Activated CD8-positive, alpha-beta T cell treated with anti-CD3 and anti-CD28 coated beads for 36 hours (primary cell): ENCODE results near the gene CFAP92. TPM values are rescaled to one million over a fixed set of nuclear protein-coding genes. Genes with fewer than 3 reads are reported as not detected.

Experiments
- ATAC-seq: fragments of 200-7000 bp; cut with Tn5 transposase; one replicate; pipeline ENCODE4 v1.10.0; 2021; ENCODE audit warnings: mild to moderate bottlenecking, moderate library complexity
- CTCF ChIA-PET: fragments of 350-600 bp; sonication (Branson Sonifier 250); formaldehyde crosslinking; loops from one replicate; lab custom pipeline; 2021; ENCODE audit warnings: antibody characterized with exemption; lab: Charles Lee
- POLR2A ChIA-PET: fragments of 350-600 bp; sonication (Branson Sonifier 250); formaldehyde crosslinking; loops from one replicate; lab custom pipeline; 2021; ENCODE audit warnings: antibody characterized with exemption; lab: Charles Lee
- DNase-seq: peaks from one replicate; pipeline ENCODE4 v3.0.0-alpha.2; 2020
- H3K27ac Mint-ChIP-seq: one replicate; pipeline ENCODE4 v1.8.0; 2021; ENCODE audit warnings: mild to moderate bottlenecking, mixed read lengths
- H3K27me3 Mint-ChIP-seq: one replicate; pipeline ENCODE4 v1.8.0; 2021; ENCODE audit warnings: mixed read lengths
- H3K36me3 Mint-ChIP-seq: one replicate; pipeline ENCODE4 v1.8.0; 2021; ENCODE audit warnings: low read depth, mixed read lengths
- H3K4me1 Mint-ChIP-seq: one replicate; pipeline ENCODE4 v1.8.0; 2021; ENCODE audit warnings: low read depth, mixed read lengths
- H3K4me3 Mint-ChIP-seq: one replicate; pipeline ENCODE4 v1.8.0; 2021; ENCODE audit warnings: mild to moderate bottlenecking, moderate library complexity, mixed read lengths
- H3K9me3 Mint-ChIP-seq: one replicate; pipeline ENCODE4 v1.8.0; 2021; ENCODE audit warnings: mixed read lengths
- intact Hi-C: fragments of 100-400 bp; cut with micrococcal nuclease; formaldehyde crosslinking; loops from one replicate; pipeline ENCODE4 v1.10.0; 2022
- total RNA-seq, 2 experiments: library from RNA; stranded (reverse); gene quantifications; one replicate each; pipeline ENCODE4 v1.2.3, GENCODE V29; 2021
- TF ChIP-seq, protein P1 (sequence below): fragments of 200-600 bp; IDR thresholded peaks from one replicate; pipeline ENCODE4 v1.8.0; 2022; ENCODE audit warnings: antibody characterized with exemption, mild to moderate bottlenecking

The CFAP92 gene
- total RNA-seq, 2 experiments from 2014 or later: 0.38 to 0.83 TPM

DNA sequence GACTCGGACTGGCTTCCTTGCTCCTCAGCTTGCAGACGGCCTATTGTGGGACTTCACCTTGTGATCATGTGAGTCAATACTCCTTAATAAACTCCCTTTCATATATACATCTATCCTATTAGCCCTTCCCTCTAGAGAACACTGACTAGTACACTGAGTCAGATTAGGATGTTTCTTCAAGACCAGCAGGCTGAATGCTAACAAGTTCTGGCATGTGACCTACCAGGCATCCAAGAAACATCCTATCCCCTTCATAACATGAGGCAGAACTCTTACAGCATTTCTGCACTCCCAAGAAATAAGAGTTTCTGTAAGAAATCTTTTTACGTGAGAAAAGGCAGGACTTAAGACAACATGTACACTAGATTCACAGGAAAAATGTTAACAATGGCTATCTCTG lies 9.3 kb downstream of the CFAP92 start:
- H3K36me3 Mint-ChIP-seq: no peaks in the 10 kb centered on the region
- H3K4me3 Mint-ChIP-seq: no peak overlapping the region
- H3K27ac Mint-ChIP-seq: no peak overlapping the region
- H3K4me1 Mint-ChIP-seq: no peaks in the 10 kb centered on the region
- ATAC-seq: no peak
- ChIA-PET CTCF (interaction anchor here (1.0 kb wide), 1 partner anchor 14 kb away, joined by 5 read pairs; no protein-coding TSS in a partner anchor), POLR2A (no interaction called here)
- H3K27me3 Mint-ChIP-seq: no peaks in the 10 kb centered on the region
- no peaks in the 10 kb centered on the region for H3K9me3 Mint-ChIP-seq
- no peak for DNase-seq
- intact Hi-C loops: no loop called here
- TF ChIP-seq, protein P1, sequence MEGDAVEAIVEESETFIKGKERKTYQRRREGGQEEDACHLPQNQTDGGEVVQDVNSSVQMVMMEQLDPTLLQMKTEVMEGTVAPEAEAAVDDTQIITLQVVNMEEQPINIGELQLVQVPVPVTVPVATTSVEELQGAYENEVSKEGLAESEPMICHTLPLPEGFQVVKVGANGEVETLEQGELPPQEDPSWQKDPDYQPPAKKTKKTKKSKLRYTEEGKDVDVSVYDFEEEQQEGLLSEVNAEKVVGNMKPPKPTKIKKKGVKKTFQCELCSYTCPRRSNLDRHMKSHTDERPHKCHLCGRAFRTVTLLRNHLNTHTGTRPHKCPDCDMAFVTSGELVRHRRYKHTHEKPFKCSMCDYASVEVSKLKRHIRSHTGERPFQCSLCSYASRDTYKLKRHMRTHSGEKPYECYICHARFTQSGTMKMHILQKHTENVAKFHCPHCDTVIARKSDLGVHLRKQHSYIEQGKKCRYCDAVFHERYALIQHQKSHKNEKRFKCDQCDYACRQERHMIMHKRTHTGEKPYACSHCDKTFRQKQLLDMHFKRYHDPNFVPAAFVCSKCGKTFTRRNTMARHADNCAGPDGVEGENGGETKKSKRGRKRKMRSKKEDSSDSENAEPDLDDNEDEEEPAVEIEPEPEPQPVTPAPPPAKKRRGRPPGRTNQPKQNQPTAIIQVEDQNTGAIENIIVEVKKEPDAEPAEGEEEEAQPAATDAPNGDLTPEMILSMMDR: no peak

DNA sequence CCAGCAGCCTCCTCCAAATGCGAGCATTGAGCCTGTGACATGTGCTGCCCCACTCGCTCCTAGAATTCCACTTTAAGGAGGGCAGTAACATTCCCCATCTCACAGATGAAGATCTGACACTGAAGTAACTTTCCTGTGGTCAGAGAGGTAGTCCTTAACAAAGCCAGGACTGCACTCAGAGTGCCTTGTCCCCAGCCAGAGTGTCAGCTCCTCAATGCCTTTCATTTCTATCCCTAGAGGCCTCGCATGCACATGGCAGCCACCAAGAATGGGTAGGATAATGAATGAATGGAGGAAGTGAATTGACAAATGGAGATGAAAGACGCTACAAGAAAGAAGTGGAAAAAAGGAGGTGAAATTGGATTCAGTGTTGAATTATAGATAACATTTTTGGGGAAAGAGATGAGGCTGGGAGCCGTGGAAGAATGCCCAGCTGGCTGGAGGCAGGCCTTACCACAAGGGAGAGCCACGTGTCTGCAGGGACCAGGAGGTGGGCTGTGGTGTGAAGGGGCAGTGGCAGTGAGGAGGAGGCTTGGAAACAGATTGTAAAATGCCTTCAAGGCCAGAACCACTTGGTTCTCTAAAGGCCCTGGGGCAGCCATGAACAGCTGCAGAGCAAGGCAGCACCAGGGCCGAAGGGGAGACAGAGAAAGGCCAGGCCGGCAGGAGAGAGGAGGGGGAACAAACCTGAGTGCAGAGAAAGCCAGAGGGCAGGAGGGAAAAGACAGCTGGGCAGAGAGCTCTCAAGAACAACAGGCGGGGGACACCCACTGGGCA lies 10.4 kb downstream of the CFAP92 start:
- Mint-ChIP-seq H3K27me3 (no peaks in the 10 kb centered on the region), H3K4me3 (no peak overlapping the region), H3K27ac (no peak overlapping the region), H3K9me3 (no peaks in the 10 kb centered on the region), H3K36me3 (no peaks in the 10 kb centered on the region), H3K4me1 (no peaks in the 10 kb centered on the region)
- POLR2A ChIA-PET: no interaction called here
- DNase-seq (no peak), ATAC-seq (no peak)
- TF ChIP-seq, protein P1: no peak
- CTCF ChIA-PET: interaction anchor here (1.0 to 1.3 kb wide), 2 partner anchors 11 to 13 kb away, joined by 3 to 5 read pairs; partner anchors contain the start of gene CFAP92
- intact Hi-C loops: no loop called here

DNA sequence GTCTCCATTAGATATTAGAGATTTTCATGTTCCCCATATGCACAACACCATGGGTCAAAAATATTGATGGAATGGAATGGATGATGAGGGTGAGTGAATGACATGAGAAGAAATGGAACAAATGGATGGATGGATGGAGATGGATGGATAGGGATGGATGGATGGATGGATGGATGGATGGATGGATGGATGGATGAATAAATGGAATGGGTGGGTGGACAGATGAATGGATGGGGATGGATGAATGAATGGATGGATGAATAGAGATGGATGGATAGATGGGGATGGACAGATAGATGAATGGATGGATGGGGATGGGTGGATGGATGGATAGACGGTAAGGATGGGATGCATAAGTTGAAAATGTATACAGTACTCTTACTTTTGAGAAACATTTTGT lies 18.6 kb downstream of the CFAP92 start:
- POLR2A ChIA-PET: no interaction called here
- peaks cover 3% of the 10 kb centered on the region for H3K4me1 Mint-ChIP-seq
- H3K27ac Mint-ChIP-seq: no peak overlapping the region
- intact Hi-C loops: no loop called here
- H3K4me3 Mint-ChIP-seq: no peak overlapping the region
- H3K36me3 Mint-ChIP-seq: no peaks in the 10 kb centered on the region
- CTCF ChIA-PET: interaction anchor here (1.1 kb wide), 1 partner anchor 357 kb away, joined by 3 read pairs; no protein-coding TSS in a partner anchor
- no peaks in the 10 kb centered on the region for H3K27me3 Mint-ChIP-seq
- no peaks in the 10 kb centered on the region for H3K9me3 Mint-ChIP-seq
- TF ChIP-seq, protein P1: no peak
- DNase-seq: no peak
- no peak for ATAC-seq

DNA sequence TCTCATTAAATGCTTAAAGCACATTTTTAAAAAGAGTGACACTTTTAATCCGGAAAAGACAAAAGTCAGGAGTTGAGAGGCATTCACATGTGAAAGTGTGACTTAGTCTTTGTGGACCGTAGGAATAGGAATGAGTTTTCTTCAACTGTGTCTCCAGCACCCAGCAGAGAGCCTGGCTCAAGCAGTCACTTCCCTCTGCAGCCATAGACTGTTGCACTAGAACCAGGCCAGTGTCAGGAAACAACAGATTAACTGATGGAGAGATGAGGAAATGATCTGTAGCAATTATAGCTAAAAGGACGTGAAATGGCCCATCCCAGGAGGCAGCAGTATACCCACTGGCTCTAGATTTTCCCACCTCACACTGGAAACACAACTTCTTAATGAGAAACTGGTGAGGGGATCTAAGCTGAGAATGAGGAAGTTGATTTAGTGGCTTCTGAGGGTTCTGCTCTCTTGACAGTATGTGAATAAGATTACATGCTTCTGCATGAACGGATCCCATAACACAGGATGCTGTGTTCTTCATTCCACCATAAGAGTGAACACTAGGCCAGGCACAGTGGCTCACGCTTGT lies 19.8 kb downstream of the CFAP92 start:
- CTCF ChIA-PET: no interaction called here

More for the DNA sequence above, 19.8 kb downstream of the CFAP92 start:
- ATAC-seq: no peak
- Mint-ChIP-seq H3K36me3 (no peaks in the 10 kb centered on the region), H3K4me3 (no peak overlapping the region), H3K27me3 (no peaks in the 10 kb centered on the region), H3K4me1 (peaks cover 6% of the 10 kb centered on the region), H3K27ac (no peak overlapping the region), H3K9me3 (no peaks in the 10 kb centered on the region)
- TF ChIP-seq, protein P1: no peak
- intact Hi-C loops: loop anchor here (5.0 kb wide), 2 partner anchors 53 to 273 kb away; partner anchors contain the start of gene COPG1
- DNase-seq: no peak
- POLR2A ChIA-PET: no interaction called here
